ENCODE results near the gene RPL22L1. TPM values are rescaled to one million over a fixed set of nuclear protein-coding genes. Genes with fewer than 3 reads are reported as not detected.

RPL22L1 gene
- total and polyA plus RNA-seq, 2 experiments from 2014 or later, result 216 to 441 TPM

GRCh38 chr3:170905862-170906261 lies 35.9 kb upstream of the RPL22L1 start (continued):
- TF ChIP-seq ZNF462 (CRISPR knock-in tag; IDR thresholded peaks at IDR 0.05) (no peak), ZNF114 (CRISPR knock-in tag; IDR thresholded peaks at IDR 0.05) (no peak), NANOG (IDR thresholded peaks at IDR 0.05; ENCODE audit: borderline replicate concordance) (no peak), EZH2 (IDR thresholded peaks at IDR 0.05; ENCODE audit: low read depth, unreplicated experiment) (no peak), CREB1 (CRISPR knock-in tag; IDR thresholded peaks at IDR 0.05; ENCODE audit: low read depth) (no peak), JUNB (IDR thresholded peaks at IDR 0.05; ENCODE audit: unreplicated experiment) (no peak), CTCF (conservative IDR thresholded peaks at IDR 0.05; ENCODE audit: low read depth in 2 of 2) (no peak), STAT1 (IDR thresholded peaks at IDR 0.05; ENCODE audit: unreplicated experiment) (no peak)

- no peak overlapping the region for H3K4me2 ChIP-seq
- H3K9me3 Mint-ChIP-seq, result peaks cover 4% of the 10 kb centered on the region; the same call in 2 of the 3 replicates
- H3K79me2 ChIP-seq (replicated peaks; ENCODE audit: insufficient read depth), result no peaks in the 10 kb centered on the region
- H3K4me1 Mint-ChIP-seq, result peaks cover 9% of the 10 kb centered on the region
- no peak overlapping the region for H2AFZ ChIP-seq
- H3F3A ChIP-seq (replicated peaks; ENCODE audit: low read depth), result no peaks in the 10 kb centered on the region
- H4K20me1 ChIP-seq (replicated peaks; ENCODE audit: insufficient read depth), result no peaks in the 10 kb centered on the region; the same call in 1 of the 2 replicates
- no peak overlapping the region for H3K27ac Mint-ChIP-seq
- peaks cover 8% of the 10 kb centered on the region for H3K4me1 ChIP-seq (ENCODE audit: insufficient read depth)
- ATAC-seq (no peak), DNase-seq (ENCODE audit: low spot score) (no peak)
- H3K27me3 ChIP-seq (ENCODE audit: insufficient read depth), result peaks cover 17% of the 10 kb centered on the region
- H3K27ac ChIP-seq (ENCODE audit: low read depth), result no peak overlapping the region
- no peak overlapping the region for H3K4me3 ChIP-seq
- H3K27me3 Mint-ChIP-seq (ENCODE audit: insufficient read depth, low read depth, poor library complexity), result peaks cover 9% of the 10 kb centered on the region
- no peaks in the 10 kb centered on the region for H3K36me3 ChIP-seq (ENCODE audit: insufficient read depth)
- H3K4me3 Mint-ChIP-seq, result no peak overlapping the region
- H3K9me2 ChIP-seq (ENCODE audit: insufficient read depth), result no peaks in the 10 kb centered on the region
- peaks cover 4% of the 10 kb centered on the region for H3K36me3 Mint-ChIP-seq (ENCODE audit: low read depth)
- no peak for TF ChIP-seq ETS1 (IDR thresholded peaks at IDR 0.05)
- no peak for TF ChIP-seq CTCF (conservative IDR thresholded peaks at IDR 0.05; ENCODE audit: low read depth in 2 of 2)
- TF ChIP-seq EZH2 (IDR thresholded peaks at IDR 0.05; ENCODE audit: low read depth, unreplicated experiment), result no peak
- no peak for TF ChIP-seq EZH2phosphoT487 (IDR thresholded peaks at IDR 0.05; ENCODE audit: unreplicated experiment)
Measured at GRCh38 chr3:170903123-170903522, 33.1 kb upstream of the RPL22L1 start.

All from GM23338 (cell line).